Activated naive CD4-positive, alpha-beta T cell treated with anti-CD3 and anti-CD28 coated beads, Interleukin-2, amount 10 ng/mL, durations not matched to agents 7 days and 5 days (primary cell): ENCODE data around the gene ULBP3.
"Not testable (repeated sequence)": the region's sequence is repeated elsewhere in the genome, so short reads cannot be mapped to it uniquely, and the experiment has no call there.

ENCODE experiments used
- CTCF ChIA-PET: fragments of 350-600 bp; sonication (Branson Sonifier 250); formaldehyde crosslinking; loops from one replicate; lab custom pipeline; 2021; ENCODE audit warnings: antibody characterized with exemption; lab: Charles Lee
- DNase-seq: peaks from one replicate; pipeline ENCODE4 v3.0.0-alpha.2; 2020
- H3K27ac Mint-ChIP-seq: one replicate; pipeline ENCODE4 v1.8.0; 2021; ENCODE audit warnings: mild to moderate bottlenecking, moderate library complexity, mixed read lengths
- H3K27me3 Mint-ChIP-seq: one replicate; pipeline ENCODE4 v1.8.0; 2021; ENCODE audit warnings: mild to moderate bottlenecking, mixed read lengths
- H3K36me3 Mint-ChIP-seq: one replicate; pipeline ENCODE4 v1.8.0; 2021; ENCODE audit warnings: mixed read lengths
- H3K4me1 Mint-ChIP-seq: one replicate; pipeline ENCODE4 v1.8.0; 2021; ENCODE audit warnings: mixed read lengths
- H3K4me3 Mint-ChIP-seq: one replicate; pipeline ENCODE4 v1.8.0; 2021; ENCODE audit warnings: mild to moderate bottlenecking, moderate library complexity, mixed read lengths
- H3K9me3 Mint-ChIP-seq: one replicate; pipeline ENCODE4 v1.8.0; 2021; ENCODE audit warnings: mixed read lengths

The ULBP3 gene

DNA sequence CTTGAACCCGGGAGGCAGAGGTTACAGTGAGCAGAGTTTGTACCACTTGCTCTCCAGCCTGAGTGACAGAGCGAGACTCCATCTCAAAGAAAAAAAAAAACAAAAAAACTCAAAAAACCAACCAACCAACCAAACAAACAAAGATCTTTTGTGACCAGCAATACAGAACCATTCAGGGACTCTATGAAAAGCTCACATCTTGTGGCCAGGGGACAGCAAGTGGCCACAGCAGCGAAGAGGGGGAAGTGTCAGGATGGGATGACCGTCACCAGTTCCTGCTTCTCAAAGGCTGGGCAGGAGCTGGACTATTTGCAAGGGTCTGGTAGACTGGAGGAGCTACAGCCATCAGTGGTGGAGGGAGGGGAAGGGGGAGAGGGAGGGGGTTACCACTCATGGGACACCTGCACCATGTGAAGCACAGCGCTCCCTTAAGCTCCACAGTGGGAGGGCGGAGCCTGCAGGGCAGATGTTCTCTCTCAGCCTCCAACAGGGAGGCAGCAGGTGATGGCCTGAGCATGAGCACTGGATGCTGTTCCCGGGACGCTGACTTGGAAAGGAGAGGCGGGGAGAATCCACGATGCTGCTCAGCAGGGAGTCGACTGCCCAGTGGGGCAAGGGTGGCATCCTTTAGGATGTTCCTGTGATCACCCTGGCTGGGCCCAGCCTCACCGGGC lies 19.7 kb upstream of the ULBP3 start:
- H3K27ac Mint-ChIP-seq: no peak overlapping the region
- H3K36me3 Mint-ChIP-seq: no peaks in the 10 kb centered on the region
- no peaks in the 10 kb centered on the region for H3K4me1 Mint-ChIP-seq
- CTCF ChIA-PET: interaction anchor here (0.6 to 0.8 kb wide), 3 partner anchors 8 to 330 kb away, joined by 3 read pairs; no protein-coding TSS in a partner anchor
- no peaks in the 10 kb centered on the region for H3K9me3 Mint-ChIP-seq
- H3K4me3 Mint-ChIP-seq: no peak overlapping the region
- no peak for DNase-seq
- peaks cover 45% of the 10 kb centered on the region for H3K27me3 Mint-ChIP-seq

DNA sequence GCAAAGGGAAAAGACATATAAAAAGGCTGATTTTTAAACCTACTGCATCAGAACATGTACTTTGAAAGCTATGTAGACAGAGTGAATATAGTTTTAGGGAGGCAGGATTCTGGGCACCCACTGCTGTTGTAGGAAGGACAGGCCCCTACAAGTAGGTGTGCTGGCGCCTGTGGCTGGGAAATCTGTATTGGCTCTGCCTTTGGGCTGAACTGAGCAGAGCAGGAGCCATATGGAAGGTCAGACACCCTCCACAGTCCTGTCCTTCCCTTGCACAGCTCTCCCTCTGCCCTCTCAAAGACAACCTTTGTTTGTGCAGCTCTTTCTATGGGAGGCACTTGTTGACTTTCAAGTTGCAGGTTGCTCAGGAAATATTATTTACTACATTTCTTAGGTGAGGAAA lies 18.4 kb upstream of the ULBP3 start:
- Mint-ChIP-seq H3K36me3 (no peaks in the 10 kb centered on the region), H3K27me3 (peaks cover 43% of the 10 kb centered on the region), H3K27ac (no peak overlapping the region), H3K4me3 (no peak overlapping the region), H3K9me3 (no peaks in the 10 kb centered on the region), H3K4me1 (no peaks in the 10 kb centered on the region)
- CTCF ChIA-PET: interaction anchor here (1.1 kb wide), 1 partner anchor 17 kb away, joined by 3 read pairs; no protein-coding TSS in a partner anchor
- DNase-seq: no peak

DNA sequence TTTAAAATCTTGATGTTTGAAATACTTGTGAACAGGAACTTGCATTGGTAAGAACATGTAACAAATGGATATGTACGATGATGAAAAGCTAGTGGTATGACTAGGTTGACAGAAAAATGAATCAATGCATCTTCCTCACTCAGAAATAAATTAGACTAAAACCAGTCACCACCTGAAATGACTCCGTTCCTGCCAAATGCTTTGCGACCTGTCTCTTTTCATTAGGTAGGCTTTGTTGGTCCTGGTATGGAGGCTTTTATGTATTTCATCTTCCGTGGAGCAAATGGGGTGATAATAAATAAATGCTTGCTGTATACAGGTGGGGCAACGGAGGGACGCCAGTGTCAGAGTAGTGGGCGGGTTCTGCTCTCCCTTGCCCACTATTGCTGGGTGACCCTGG lies 17.1 kb upstream of the ULBP3 start:
- peaks cover 43% of the 10 kb centered on the region for H3K27me3 Mint-ChIP-seq
- CTCF ChIA-PET: no interaction called here

DNA sequence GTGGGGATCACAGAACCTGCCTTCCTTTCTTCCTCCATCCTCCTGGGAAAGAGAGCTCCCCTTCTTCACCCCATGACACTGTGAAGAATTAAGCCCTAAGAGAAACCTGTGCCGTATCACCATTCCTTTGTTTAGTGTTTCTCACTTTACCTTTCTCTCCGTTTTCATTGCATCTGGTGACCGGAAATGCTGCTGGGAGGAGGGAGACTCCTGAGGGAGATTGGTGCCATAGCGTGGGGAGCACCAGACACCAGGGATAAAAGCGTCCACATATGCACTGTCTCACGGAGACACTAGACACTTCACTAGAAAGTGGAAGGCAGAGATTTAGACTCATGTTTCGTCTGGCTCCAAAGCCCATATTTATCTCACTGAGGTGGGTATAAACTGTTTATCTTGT lies 15.5 kb upstream of the ULBP3 start:
- H3K4me3 Mint-ChIP-seq: no peak overlapping the region
- peaks cover 12% of the 10 kb centered on the region for H3K4me1 Mint-ChIP-seq
- no peak for DNase-seq
- no peaks in the 10 kb centered on the region for H3K9me3 Mint-ChIP-seq
- CTCF ChIA-PET: no interaction called here
- H3K27me3 Mint-ChIP-seq: peaks cover 50% of the 10 kb centered on the region
- no peak overlapping the region for H3K27ac Mint-ChIP-seq
- no peaks in the 10 kb centered on the region for H3K36me3 Mint-ChIP-seq

More for the DNA sequence above, 17.1 kb upstream of the ULBP3 start:
- no peaks in the 10 kb centered on the region for H3K4me1 Mint-ChIP-seq
- no peak for DNase-seq
- H3K27ac Mint-ChIP-seq: no peak overlapping the region
- H3K4me3 Mint-ChIP-seq: no peak overlapping the region
- no peaks in the 10 kb centered on the region for H3K36me3 Mint-ChIP-seq
- no peaks in the 10 kb centered on the region for H3K9me3 Mint-ChIP-seq

DNA sequence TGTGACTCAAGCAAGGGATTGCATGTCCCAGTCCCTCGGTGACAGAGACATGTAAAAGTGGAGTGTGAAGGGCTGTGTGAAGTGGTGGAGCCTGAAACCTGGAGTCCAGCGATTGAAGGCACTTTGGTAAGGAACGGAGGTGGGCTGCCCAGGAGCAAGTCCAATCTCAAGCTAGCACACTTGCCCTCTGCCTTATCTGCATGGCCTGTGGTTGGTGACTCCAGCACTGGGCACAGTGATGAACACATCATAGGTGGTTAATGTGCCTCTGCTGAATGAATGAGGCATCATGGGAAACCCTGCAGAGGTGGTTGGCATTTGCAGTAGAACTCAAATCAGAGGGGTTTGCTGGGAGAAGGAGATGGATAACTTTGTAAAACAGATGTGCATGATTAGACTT lies 14.9 kb upstream of the ULBP3 start:
- Mint-ChIP-seq H3K27ac (no peak overlapping the region), H3K4me1 (peaks cover 16% of the 10 kb centered on the region), H3K27me3 (peaks cover 46% of the 10 kb centered on the region), H3K36me3 (no peaks in the 10 kb centered on the region), H3K9me3 (no peaks in the 10 kb centered on the region), H3K4me3 (no peak overlapping the region)
- CTCF ChIA-PET: no interaction called here
- no peak for DNase-seq

DNA sequence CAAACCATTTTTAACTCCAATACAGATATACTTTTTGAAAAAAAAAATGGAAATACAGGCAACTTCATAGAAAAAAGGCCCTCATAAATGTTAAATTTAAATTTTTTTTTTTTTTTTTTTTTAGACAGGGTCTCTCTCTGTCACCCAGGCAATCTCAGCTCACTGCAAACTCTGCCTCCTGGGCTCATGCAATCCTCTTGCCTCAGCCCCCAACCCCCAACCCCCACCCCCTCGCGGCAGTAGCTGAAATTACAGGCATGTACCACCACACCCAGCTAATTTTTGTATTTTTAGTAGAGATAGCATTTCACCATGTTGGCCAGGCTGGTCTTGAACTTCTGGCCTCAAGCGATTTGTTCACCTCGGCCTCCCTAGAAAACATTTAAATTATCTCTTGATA lies 12.8 kb upstream of the ULBP3 start:
- no peak overlapping the region for H3K4me3 Mint-ChIP-seq
- H3K27ac Mint-ChIP-seq: no peak overlapping the region
- no peaks in the 10 kb centered on the region for H3K9me3 Mint-ChIP-seq
- peaks cover 37% of the 10 kb centered on the region for H3K27me3 Mint-ChIP-seq
- H3K4me1 Mint-ChIP-seq: peaks cover 18% of the 10 kb centered on the region
- CTCF ChIA-PET: interaction anchor here (1.1 to 3.6 kb wide), 4 partner anchors 9 to 313 kb away, joined by 3 to 40 read pairs (median 22); partner anchors contain the start of gene ULBP3
- DNase-seq: no peak
- H3K36me3 Mint-ChIP-seq: no peaks in the 10 kb centered on the region

DNA sequence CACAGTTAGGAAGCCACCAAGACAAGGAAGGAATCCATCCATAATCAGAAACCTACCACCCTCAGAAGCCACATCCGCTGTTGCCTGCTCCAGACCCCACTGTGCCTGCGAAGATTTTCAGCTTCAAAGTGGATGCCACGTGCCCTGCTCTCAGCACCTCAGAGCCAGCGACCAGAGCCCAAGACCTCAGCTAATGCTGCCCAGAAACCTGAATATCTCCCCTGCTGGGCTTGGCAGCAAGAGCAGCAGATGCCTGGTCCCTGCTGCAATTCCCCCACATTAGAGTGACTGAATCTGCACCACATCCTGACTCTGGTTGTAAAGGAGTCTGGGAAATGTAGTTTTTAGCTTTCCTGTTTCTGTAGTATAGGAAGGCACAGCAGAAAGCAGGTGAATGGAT lies 10.7 kb upstream of the ULBP3 start:
- CTCF ChIA-PET: interaction anchor here (0.7 to 3.6 kb wide), 13 partner anchors 9 to 738 kb away, joined by 3 to 40 read pairs (median 4); partner anchors contain the start of gene ULBP3
- no peak overlapping the region for H3K4me3 Mint-ChIP-seq
- DNase-seq: peak; percentile 64
- no peaks in the 10 kb centered on the region for H3K36me3 Mint-ChIP-seq
- H3K27ac Mint-ChIP-seq: no peak overlapping the region
- H3K4me1 Mint-ChIP-seq: peaks cover 24% of the 10 kb centered on the region
- H3K9me3 Mint-ChIP-seq: no peaks in the 10 kb centered on the region
- H3K27me3 Mint-ChIP-seq: peaks cover 40% of the 10 kb centered on the region

DNA sequence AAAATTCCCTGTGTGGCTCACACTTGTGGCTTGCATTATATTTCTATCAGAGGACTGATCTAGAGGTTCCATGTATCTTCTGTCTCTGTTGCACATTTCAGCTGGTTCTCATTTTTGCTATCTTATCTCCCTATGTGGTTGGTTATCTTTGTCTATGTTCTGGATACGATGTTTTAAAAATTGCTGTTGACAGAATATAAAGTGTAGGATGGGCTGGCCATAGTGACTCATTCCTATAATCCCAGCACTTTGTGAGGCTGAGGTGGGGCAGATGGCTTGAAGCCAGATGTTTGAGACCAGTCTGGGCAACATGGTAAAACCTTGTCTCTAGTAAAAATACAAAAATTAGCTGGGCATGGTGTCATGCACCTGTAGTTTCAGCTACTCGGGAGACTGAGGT lies 9.9 kb upstream of the ULBP3 start:
- DNase-seq: no peak

DNA sequence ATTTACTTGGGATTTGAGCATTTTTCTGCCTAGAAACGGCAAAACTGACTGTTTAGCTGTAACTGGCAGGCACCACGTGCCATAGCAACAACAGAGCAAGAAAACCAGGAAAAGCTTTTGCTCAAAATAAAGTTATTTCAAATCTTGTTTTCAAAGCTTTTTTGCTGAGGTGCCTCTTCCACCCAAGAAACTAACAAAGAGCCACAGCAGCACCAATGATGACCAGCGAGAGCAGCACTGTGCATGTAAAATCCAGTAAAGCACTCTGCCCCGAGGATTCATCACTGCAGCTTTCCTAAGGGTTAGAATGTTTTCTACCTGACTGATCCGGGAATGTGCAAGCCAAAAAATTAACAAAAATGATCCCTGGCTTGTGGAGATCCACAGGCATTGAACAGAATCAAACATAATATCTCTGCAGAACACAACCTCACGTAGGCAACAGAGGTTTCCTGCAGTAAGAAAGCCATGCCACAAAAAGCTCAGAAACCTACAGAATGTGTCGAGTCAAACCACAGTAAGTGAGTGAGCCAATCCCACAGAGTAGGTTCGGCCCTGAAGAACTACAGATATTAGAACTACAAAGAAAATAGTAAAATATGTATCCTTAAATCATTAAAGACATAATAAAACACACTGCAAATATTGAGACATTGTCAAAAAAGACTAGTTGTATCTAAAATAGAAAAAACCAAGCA lies 7.4 kb upstream of the ULBP3 start:
- H3K27ac Mint-ChIP-seq: no peak overlapping the region
- no peak overlapping the region for H3K4me3 Mint-ChIP-seq
- no peaks in the 10 kb centered on the region for H3K36me3 Mint-ChIP-seq
- H3K4me1 Mint-ChIP-seq: peaks cover 33% of the 10 kb centered on the region
- no peaks in the 10 kb centered on the region for H3K9me3 Mint-ChIP-seq
- peaks cover 48% of the 10 kb centered on the region for H3K27me3 Mint-ChIP-seq
- CTCF ChIA-PET: no interaction called here
- DNase-seq: no peak

More for the DNA sequence above, 9.9 kb upstream of the ULBP3 start:
- Mint-ChIP-seq H3K27me3 (peaks cover 40% of the 10 kb centered on the region), H3K36me3 (no peaks in the 10 kb centered on the region), H3K4me3 (no peak overlapping the region), H3K4me1 (peaks cover 24% of the 10 kb centered on the region), H3K27ac (no peak overlapping the region), H3K9me3 (no peaks in the 10 kb centered on the region)
- CTCF ChIA-PET: interaction anchor here (0.8 to 3.6 kb wide), 4 partner anchors 8 to 739 kb away, joined by 3 to 40 read pairs (median 26); partner anchors contain the start of gene ULBP3

DNA sequence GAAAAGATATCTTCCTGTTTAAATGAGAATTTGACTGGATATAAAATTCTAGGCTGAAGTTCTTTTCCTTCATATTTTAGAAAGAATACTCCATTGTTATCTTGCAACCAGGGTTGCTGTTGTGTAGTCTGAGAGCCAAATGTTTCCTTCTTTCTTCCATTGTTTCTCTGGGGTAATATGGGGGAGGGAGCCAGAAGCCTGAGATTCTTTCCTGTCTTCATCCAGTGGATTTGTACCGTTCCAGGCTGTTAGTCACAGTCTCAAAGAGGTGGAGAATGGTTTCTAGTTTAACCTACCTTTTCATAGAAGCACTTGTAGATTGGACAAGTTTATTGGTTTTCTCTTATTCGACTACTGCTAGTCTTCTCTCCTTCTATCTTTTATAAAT lies 6.1 kb upstream of the ULBP3 start:
- no peaks in the 10 kb centered on the region for H3K36me3 Mint-ChIP-seq
- CTCF ChIA-PET: interaction anchor here (0.7 kb wide), 1 partner anchor 20 kb away, joined by 3 read pairs; no protein-coding TSS in a partner anchor

DNA sequence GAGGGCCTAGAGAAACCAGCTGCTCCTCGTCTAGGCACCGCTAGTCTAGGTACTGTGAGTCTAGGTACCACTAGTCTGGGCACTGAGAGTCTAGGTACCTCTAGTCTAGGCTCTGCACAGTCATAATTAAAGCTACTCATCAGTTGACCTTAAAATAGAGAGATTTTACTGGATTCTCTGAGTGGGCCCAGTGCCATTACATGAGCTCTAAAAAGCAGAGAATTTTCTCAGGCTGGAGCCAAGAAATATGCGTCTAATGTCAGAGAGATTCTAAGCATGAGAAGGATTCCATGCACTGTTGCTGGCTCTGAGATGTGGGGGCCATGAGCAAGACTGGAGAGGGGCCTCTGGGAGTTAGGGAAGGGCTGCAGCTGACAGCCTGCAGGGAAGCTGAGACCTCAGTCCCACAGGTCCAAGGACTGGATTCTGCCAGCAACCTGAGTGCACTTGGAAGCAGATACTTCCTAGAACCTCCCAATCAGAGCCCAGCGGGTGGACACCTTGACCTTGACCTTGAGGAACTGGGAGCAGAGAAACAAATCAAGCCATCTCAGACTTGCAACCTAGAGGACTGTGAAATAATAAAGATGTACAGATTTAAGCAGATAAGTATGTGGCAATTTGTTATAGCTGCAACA lies 5.6 kb upstream of the ULBP3 start:
- Mint-ChIP-seq H3K4me1 (peaks cover 32% of the 10 kb centered on the region), H3K27me3 (peaks cover 47% of the 10 kb centered on the region)
- H3K4me3 Mint-ChIP-seq, H3K9me3 Mint-ChIP-seq, CTCF ChIA-PET, H3K36me3 Mint-ChIP-seq, H3K27ac Mint-ChIP-seq, DNase-seq: not testable (repeated sequence)

More for the DNA sequence above, 6.1 kb upstream of the ULBP3 start:
- peaks cover 49% of the 10 kb centered on the region for H3K27me3 Mint-ChIP-seq
- H3K27ac Mint-ChIP-seq: no peak overlapping the region
- no peak for DNase-seq
- no peaks in the 10 kb centered on the region for H3K9me3 Mint-ChIP-seq
- H3K4me1 Mint-ChIP-seq: peaks cover 37% of the 10 kb centered on the region
- H3K4me3 Mint-ChIP-seq: no peak overlapping the region

DNA sequence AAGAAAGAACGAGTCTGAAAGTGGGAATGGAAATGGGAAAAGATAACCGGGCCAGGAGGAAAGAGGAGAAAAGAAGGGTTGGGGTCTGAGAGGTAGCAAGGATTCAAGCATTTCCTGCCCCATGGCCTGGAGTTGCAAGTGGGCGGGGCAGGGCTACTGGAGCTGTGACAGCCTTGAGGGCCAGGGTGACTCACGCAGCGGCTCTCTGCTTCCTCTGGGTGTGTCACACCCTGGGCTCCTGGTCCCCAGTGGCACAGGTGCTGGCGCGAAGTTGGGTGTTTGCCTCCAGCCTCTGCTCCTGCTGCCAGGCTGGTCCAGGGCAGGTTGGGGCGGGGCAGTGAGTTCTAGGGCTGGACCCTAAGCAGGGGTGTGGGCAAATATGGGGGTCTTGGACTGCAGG lies 3.3 kb upstream of the ULBP3 start:
- no peak overlapping the region for H3K4me3 Mint-ChIP-seq
- DNase-seq: peak; percentile 60
- peaks cover 48% of the 10 kb centered on the region for H3K27me3 Mint-ChIP-seq
- CTCF ChIA-PET: interaction anchor here (4.3 to 4.5 kb wide), 2 partner anchors 8 to 323 kb away, joined by 21 to 40 read pairs; no protein-coding TSS in a partner anchor
- no peaks in the 10 kb centered on the region for H3K9me3 Mint-ChIP-seq
- H3K27ac Mint-ChIP-seq: no peak overlapping the region
- H3K36me3 Mint-ChIP-seq: no peaks in the 10 kb centered on the region
- peaks cover 37% of the 10 kb centered on the region for H3K4me1 Mint-ChIP-seq

DNA sequence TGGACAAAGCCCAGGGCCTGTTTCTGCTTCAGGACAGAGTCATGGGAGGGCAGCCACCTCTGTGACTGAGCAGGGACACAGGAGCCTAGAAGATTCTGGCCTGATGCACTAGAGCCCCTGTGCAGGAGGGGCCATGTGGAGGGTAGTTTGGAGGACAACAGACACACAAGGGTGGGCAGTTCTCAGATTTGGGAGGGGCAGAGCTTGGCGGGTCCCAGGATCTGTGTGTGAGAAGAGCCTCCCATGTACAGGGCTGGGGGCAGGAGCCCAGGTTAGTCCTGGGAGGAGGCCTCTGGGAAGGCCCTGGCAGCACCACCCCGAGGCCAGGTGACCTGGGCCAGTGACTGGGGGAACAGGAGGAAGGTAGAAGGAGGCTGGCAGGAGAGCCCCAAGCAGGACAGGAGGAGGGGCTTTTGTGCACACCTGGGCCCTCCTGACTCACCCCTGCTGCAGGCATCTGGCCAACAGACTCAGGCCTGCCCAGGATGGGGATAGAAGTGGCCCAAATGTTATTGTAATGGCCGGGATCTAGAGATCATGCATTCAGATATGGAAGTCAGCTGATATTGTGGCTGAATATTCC lies 1.4 kb upstream of the ULBP3 start:
- peaks cover 50% of the 10 kb centered on the region for H3K27me3 Mint-ChIP-seq
- no peak overlapping the region for H3K27ac Mint-ChIP-seq
- DNase-seq: no peak

DNA sequence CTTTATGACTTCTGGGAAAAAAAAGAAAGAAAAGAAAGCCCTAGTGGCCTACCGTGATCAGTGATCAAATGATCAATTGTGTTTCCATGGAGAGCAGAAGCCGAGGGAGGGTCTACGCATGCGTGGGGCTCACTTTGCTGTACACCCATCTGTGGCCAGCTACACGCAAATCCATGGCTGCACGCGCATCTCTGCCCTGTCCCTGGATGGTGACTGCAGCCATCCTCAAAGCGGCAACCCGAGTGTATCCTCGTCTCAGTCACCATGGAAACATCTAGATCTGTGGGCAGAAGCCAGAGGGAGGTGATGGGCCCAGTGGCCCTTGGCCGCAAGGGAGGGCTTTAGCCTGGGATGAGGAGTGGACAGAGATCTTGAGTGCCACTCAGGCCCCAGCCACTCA lies 785 bp upstream of the ULBP3 start:
- Mint-ChIP-seq H3K4me3 (no peak overlapping the region), H3K9me3 (no peaks in the 10 kb centered on the region), H3K4me1 (peaks cover 28% of the 10 kb centered on the region), H3K27ac (no peak overlapping the region), H3K27me3 (peaks cover 51% of the 10 kb centered on the region), H3K36me3 (no peaks in the 10 kb centered on the region)
- no peak for DNase-seq
- CTCF ChIA-PET: interaction anchor here (4.3 to 4.5 kb wide), 2 partner anchors 10 to 325 kb away, joined by 21 to 40 read pairs; no protein-coding TSS in a partner anchor

More for the DNA sequence above, 1.4 kb upstream of the ULBP3 start:
- Mint-ChIP-seq H3K4me3 (no peak overlapping the region), H3K9me3 (no peaks in the 10 kb centered on the region), H3K36me3 (no peaks in the 10 kb centered on the region), H3K4me1 (peaks cover 28% of the 10 kb centered on the region)
- CTCF ChIA-PET: interaction anchor here (0.6 to 4.5 kb wide), 14 partner anchors 8 to 1103 kb away, joined by 3 to 40 read pairs (median 4); no protein-coding TSS in a partner anchor
